ENCODE measurements around the gene EHD1.

Gene EHD1

DNA sequence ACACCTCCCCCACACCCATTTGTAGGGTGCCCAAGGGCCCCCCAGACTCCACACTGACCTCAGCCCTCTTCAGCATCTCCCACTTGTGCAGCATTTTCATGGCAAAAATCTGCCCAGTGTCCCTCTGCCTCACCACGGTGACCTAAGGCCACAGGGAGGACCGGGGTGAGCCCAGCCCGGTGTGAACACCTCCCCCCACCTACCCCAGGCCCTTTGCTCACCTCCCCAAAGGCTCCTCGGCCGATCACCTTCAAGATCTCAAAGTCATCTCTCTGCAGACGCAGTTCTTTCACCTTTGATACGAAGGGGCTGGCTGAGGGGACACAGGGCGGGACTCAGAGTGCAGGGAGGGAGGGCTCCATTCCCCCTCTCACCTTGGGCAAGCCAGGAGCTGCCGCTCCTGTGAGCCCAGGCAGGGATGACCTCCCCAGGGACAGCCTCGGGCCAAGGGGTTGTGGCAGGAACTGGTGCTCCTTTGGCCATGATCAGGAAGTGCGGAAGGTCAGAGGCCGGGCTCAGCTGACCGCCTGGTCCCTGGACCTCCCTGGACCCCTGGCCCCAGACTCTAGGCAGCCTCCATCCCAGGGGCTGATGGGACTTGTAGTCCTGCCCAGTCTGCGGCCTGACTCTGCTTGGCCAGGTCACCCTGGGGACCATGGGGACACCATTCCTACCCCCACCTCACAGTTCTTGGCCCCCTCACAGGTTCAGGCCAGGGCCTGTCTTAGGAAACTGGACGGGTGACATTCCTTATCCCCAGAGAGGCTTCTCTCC is 36.6 kb downstream of the EHD1 start:
- no peak for DNase-seq

DNA sequence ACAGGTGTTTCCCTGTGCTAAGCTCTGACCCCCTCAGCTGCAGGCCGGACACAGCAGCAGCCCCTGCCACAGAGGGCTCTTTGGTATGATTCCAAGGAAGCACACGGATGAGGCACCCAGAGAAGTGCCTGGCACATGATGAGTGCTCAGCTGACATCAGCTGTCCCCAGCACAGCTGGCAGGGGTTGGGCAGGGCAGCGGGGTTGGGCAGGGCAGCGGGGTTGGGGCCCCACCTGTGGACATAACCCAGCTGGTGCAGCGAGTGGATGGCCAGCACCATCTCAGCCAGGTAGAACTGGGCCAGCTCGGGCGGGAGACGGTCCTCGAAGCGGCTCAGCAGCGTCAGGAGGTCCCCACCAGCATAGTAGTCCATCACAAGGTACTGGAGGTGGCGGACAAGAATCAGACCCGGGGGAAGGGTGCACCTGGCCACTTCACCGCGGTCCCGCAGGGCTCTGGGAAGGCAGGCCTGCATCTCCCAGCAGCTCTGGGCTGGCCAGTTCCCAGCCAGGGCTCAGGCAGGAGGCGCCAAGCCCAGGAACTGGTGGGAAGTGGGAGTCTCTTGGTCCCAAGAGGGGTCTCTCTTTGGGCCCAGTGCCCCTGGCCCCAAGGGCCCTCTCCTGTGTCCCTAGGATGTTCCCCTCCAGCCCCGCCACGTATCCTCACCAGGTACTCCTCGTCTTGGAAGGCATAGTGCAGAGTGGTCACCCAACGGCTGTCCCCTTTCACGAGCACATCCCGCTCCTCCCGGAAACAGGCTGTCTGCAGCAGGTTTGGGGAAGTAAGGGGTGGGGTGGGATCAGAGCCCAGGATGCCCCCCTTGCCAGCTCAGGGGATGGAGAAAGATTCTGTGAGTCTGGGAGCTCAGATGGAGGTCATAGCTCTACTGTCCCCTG is 38.3 kb downstream of the EHD1 start:
- DNase-seq: no peak

DNA sequence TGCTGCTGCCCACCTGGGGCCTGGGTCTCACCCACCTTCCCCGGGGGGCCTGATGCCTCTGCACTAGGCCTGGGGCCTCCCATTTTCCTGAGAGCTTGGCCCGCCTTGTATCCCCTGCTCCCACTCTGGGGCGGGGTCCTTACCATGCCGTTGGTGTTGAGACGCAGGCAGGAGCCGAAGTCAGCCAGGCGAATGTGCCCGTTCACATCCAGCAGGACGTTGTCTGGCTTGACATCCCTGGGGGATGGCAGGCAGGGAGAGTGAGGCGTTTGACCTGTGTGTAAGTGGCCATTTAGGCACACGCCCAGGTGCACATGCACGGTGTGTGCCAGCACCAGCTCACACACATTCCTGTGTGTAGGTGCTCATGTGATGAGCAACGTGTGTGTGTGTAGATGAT is 39.1 kb downstream of the EHD1 start:
- no peak for DNase-seq

DNA sequence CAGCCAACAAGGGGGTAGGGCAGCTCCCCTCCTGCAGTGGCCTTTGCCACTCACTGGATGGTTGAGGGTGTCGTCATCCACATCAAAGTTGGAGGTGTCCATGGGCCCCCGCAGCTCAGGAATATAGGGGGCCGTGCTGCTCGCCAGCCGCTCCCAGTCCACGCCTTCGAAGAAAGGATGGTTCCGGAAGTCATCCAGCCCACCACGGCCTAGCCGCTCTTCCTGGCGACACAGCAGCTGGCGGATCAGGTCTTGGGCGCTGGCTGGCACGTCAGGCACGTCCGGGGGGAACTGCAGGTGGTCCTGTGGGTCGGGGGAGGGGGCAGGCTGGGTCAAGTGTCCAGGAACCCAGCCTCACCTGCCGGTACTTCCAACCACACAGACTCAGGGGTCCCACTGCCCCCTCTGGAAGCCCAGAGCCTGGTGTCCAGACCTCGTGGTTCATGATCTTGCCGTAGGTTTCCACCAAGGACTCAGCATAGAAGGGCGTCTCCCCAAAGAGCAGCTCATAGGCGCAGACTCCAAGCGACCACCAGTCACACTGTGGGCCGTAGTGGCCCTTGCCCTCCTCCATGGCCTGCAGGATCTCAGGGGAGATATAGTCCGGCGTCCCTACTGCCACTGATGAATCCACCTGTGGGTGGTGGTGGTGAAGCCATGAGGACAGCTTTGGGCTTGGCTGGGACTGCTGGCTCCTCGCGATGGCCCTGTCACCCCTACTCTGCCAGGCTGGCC is 39.7 kb downstream of the EHD1 start:
- no peak for DNase-seq

DNA sequence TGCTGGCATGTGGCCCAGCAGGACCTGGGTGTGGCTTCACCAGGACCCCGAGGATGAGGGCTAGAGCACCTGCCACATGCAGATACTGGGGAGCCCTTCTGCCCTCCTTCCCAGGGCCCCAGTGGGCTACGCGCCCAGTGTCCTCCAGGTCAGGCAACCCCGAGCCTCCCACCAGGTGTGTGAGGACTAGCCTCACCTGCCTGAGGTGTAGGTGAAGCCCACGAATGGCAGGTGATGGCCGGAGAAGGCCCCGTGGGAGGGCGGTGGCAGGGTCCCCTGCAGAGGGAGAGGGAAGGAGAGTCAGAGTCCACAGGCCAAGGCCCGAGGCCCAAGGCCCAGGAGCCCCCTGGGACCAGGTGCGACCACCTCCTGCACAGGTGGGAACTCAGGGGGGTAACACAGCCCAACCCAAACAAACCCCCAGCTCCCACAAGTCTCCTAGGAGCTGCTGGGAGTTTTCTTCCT is 40.5 kb downstream of the EHD1 start:
- DNase-seq: no peak

DNA sequence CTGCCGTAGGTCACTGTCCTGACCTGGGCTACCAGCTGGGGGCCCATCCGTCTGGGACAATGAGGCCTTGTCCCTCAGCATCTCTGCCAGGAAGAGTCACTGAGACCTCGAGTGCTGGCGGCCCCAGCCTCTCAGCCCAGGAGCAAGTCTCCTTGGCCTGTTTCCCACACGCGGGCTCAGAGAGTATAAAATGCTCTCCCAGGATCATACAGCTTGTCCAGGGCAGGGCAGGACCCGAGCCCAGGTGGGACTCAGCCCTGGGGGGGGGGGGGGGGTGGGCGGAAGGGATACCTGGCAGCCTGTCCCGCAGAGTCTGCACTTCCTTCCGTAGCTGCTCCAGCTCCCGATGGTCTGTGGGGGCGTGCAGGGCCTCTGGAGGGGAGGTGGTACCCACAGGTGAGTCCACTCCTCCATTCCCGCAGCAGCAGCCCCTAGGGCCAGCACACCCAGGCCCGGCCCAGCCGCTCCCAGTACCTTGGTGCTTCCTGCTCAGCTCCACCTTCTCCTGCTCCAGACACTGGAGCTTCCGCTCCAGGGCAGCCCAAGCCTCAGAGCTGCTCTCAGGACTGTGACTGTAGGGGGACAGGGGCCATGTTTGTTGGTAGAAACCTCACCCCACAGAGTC is 41.9 kb downstream of the EHD1 start:
- DNase-seq: no peak

DNA sequence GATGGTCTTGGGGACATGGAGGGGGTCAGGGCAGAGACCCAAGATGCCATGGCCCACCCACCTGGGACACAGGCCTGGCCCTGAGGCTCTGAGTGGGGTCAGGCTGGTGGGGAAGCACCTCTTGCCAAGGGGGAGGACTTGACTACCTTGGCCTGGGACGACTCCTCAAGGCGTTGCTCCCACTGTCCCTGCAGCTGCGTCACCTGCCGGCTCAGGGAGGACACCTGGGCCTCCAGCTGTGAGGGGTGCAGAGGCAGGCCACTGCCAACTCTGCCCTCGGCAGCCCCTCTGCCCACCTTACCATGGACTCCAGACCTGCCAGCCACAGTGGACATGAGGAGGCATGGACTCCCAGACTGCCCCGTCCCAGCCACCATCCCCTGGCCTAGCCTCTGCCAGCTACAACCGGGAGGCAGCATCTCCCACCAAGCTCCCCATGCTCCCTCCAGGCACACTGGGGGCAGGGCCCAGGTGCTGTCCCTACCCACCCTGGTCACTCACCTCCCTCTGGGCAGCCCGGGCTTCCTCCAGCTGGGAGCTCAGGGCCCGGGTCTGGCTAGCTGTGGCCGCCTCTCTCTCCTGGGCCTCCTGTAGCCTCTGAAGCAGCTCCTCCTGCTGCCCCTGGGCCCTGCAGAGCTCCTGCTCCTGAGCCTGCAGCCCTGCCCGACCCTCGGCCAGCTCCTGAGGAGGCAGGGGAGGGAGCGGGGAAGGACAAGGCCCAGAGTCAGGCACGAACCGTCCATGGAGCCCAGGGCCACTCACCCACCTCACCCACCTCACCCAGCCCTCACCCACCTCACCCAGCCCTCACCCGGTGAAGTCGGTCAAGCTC is 42.6 kb downstream of the EHD1 start:
- no peak for DNase-seq

DNA sequence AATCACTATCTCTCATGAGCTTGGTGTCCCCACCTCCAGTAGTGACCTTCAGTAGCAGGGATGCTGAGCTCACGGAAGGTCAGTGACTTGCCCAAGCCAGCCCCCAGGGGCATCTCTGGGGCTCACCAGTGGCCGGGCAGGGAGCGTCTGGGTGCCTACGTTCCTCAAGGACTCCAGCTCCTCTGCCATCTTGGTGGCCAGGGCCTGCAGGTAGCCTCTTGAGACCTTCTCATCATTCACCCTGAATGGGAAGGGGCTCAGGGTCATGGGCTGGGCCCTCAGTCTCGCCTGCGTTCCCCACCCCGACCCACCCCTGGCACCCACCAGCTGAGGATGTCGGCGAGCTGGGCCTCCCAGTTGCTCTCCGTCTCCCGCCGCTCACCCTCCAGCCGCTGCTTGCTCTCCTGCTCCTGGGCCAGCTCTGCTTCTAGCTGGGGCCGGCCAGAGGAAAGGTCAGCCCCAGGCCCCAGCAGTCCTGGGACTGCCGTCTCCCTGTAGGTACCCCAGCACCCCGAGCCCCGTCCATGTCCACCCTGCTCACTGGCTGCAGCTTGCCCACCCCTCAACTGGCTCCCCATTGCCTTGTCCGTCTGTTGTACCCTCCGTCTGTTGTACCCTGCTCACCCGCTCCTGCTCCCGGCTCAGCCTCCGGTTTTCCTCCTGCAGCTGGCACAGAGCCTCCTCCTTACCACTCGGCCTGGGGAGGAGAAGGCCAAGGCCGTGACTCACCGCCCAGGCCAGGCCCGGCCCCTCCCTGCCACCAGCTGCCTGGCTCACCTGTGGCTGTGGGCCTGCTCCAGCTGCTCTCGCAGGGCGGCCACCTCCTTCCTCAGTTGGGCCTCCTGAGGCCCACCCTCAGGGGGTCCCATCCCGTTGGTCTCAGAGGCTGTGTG is 43.5 kb downstream of the EHD1 start:
- no peak for DNase-seq

DNA sequence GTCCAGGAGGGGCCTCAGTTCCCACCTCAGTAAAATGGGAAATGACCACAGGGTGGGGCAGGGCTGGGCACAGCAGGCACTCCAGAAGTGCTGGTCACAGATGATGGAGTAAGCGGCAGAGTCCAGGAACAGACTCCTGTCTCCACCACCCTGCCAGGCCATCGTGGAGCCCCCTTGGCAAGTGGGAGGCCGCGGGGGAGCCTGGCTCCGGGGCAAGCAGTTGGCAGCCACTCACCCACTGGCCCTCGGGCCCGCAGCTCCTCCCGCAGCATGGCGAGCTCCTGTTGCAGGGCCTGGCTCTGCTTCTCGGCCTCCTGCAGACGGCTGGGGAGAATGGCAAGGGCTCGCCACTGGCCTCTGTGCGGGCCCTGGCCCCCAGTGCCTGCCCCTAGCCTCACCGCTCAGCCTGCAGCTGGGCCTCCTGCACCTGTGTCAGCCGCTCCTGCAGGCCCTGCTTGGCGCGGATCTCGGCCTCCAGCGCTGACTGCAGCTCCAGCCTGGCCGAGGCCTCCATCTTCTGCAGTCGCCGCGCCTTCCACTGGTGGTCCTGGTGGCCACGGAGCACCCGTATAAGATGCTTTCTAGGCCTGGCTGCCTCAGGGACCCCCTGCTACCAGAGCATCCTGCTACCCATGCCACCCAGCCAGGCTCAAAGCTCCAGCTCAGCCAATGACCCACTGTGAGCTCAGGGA is 44.2 kb downstream of the EHD1 start:
- DNase-seq: no peak

DNA sequence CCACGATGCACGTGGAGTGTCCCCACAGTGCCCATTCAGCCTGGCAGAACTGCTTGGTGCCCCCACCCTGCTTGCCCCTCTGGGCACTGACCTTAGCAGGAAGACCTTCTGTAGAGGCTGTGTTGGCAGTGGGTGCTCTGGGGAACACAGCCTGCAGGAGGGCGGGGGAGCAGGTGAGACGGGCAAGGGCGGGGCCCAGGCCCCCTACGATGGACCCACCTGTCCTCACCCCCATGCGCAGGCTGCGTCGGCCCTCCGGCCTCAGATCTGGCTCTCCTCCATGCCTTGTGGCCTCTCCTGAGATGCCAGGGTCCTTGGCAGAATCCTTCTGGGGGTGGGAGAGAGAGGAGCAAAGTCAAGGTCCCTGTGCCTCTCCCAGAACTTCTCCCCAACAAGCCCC is 44.9 kb downstream of the EHD1 start:
- DNase-seq: no peak

DNA sequence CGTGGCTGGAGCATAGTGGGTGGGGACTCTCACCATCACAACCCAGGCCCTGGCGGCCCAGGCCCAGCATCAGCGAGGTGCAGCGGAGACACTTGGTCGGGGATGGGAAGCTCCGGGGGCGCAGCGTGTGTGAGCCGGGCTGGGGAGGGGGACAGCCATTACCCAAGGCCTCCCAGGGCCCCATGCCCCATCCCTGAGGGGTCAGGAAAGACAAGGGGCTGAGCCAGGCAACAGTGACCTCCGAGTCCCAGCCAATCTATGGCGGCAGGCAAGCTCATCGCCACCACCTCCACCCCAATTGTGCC is 45.3 kb downstream of the EHD1 start:
- no peak for DNase-seq

DNA sequence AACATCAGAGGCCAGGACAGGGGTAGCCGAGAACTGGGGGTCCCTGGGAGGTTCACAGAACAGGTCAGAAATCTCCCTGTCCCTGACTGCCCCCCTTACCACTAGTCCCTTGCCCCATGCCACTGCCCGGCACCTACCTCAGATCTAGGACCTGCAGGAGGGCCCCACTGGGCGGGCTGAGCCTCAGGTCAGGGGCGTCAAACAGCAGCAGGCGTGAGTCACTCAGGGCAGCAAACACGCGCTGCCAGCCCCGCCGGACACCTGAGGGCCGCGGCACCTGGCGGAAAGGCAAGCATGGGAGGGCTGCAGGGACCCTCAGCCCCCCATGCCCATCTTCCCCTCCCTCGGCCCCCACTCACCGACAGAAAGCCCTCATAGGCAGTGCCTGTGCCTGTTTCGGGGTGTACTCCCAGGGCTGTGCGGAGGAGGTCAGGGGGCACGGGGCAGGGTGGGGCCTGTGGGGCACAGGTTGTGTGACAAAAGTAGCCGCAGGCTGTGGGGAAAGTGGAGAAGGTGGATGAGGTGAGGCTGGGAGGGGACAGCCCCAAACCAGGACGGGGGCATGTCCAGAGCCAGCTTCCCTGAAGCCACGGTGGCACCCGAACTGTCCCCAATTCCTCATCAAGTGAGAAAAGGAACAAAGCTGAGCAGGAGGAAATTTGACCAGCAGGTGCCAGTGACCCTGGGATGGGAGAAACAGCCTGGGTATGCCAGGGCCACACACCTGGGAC is 45.8 kb downstream of the EHD1 start:
- no peak for DNase-seq

DNA sequence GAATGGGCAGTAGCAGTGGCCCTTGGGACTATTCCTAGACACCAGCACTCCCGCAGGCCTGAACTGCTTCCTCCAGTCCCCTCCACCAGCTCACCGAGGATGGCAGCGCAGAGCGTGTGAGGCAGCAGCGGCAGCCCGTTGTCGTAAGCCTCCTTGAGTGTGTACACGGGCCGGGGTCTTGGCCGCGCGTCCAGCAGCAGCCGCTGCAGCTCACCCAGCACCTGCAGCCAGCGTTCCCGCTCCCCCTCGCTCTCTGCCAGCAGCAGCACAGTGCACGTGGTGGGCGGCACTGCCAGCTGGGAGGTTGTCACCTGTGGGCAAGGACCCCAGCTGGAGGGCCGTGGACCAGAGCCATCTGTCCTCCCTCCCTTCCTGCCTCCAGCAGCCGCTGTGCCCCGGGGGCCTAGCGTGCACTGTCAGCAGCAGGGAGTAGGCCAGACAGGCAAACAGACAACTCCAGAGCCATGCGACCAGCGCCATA is 47.0 kb downstream of the EHD1 start:
- DNase-seq: no peak

DNA sequence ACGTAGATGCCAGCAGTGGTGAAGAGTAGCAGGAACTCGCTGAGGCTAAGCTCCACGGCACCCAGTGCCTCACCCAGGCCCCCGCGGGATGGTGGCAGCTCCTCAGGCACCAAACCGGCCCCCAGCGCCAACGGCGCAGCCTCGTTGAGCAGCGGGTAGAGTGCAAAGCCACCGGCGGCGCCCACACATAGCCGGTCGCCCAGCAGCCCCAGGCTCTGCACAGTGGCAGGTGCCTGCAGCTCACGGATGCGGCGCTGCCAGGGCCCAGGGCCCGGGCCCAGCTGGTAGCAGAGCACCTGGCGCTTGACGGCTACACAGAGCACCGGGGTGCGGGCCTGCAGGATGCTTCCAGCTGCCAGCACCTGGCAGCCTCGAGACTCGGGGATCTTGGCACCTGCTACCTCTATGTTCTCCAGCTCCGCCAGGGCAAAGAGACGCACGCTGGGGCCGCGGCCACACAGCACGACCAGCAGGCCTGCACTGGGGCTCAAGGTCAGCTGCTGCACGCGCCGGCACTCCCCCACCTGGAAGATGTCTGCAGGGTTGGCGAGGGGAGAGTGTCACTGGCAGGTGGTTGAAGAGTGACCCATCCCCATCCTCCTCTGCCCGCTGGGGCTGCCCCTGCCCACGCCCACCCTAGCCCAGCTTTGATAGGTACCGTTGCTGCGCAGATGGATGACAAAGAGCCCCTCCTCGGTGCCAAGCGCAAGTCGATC is 48.7 kb downstream of the EHD1 start:
- DNase-seq: no peak

DNA sequence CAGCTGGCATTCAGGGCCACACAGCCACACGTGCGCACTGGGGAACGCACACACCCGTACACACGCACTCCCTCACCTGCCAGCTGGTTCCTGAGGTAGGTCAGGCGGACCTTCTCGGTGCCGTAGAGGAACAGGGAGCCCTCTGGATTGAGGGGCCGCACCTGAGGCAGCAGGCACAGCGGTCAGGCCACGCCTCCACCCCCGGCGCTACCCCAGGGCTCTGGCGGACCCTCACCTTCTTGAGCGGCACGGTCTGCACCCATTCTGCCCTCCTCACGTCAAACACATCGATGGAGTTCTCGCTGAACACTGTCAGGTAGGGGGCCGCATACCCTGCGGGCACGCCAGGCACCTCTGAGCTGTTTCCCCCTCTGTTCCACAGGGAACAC is 51.0 kb downstream of the EHD1 start:
- no peak for DNase-seq

DNA sequence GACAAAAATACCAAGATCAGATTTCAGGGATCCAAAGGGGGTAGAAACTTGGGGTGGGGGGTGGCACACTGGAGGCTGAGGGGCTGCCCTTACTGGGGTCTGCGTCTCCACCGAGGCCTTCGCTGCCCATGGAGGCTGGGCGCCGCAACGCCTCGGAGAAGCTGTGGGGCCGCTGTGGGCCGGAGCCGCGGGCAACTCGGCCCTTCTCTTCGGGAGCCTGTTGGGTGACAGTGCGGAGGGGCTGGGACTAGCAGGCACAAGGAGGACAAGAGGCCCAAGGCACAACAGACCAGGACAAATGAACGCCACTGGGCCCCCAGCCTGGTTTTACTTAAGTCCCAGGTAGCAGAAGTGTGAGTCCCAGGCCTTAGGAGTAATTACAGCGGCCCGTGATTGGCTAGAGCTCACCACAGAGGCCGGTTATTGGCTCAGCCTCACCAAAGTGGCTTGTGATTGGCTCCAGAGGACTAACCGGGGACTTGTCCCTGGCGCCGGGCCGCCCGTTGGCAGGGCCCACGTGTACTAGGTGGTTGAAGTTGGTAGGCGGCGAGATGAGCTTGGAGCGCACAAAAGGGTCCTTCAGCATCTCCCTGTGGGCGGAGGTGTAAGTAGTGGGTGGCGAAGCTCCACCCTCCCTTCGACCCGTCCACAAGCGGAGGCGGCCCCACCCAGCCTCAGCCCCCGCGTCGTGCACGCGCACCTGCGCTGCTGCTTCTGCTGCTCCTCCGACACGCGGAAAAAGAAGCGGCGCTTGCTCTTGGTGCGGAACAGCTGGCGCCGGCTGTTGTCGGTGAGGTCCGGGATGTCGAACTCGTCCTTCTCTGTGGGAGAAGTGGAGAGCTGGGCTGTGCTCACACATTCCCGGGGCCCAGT is 51.6 kb downstream of the EHD1 start:
- DNase-seq: no peak

DNA sequence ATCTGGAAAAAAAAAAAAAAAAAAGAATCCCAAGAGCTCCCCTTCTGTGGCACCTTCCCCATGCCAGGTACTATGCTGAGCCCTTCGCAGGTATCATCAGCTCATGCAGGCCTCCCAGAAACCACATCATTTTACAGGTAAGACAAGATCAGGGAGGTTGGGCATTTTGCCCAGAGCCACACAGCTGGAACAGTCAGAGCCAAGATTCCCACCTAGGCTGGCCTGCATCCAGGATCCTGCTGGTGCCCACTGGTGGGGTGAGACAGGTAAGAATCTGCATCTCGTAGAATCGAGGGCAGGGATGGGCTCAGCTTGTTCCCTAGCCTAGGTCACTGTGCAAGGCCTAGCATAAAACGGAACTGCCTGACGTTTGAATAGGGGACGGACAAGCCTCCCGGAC is 52.4 kb downstream of the EHD1 start:
- no peak for DNase-seq

DNA sequence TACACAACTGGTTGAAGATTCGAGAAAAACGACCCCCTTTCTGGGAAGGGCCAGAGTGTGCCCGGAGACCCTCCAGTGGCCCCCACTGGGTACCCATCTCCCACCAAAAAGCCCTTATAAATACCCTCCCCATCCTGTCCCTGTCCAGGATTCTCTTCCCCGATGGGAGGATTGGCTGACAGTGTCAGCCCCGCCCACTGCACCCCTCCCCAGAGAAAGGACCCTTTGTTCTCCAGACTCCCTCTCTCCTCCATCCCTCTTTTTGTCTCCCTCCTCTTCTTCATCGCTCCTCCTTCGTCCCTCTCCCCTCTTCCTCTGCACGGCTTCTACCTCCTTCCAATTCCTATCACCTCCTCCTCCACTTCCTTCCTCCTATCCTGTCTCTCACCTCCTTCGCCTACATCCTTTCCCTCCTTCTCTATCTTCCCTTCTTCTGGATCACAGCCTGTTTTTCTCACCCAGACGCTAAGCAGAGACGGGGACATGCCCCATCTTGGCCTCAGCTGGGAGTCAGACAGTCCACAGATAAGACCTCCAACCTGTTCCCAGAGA is 54.8 kb downstream of the EHD1 start:
- DNase-seq: no peak
